ENCODE measurements around the gene STAP1. TPM values are rescaled to one million over a fixed set of nuclear protein-coding genes. Genes with fewer than 3 reads are reported as not detected.
"Not testable (repeated sequence)": the region's sequence is repeated elsewhere in the genome, so short reads cannot be mapped to it uniquely, and the experiment has no call there.

The STAP1 gene
- total and polyA plus RNA-seq, 4 donors = 0.30 TPM; not detected in 3

DNA sequence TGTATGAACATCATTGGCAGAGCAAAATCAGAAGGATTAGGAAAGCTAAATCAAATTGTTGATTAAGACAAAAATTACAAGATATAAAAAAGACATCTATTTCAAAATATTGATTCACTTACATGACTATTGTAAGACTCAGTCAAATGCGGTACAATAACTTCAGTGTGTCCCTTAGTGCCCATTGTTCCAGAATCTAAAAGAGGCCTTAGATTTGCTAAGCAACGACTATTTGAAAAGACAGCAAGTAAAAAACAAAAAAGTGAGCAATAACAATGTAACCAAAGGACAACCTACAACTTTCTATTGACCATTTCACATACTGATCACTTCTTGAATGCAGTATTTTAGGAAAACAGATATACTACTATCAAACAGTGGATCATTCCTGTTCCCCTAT, 76.8 kb downstream of the STAP1 start:
- H3K4me1 ChIP-seq (ENCODE audit: control insufficient read depth, insufficient read depth, low read length) = no peaks in the 10 kb centered on the region
- no peak for DNase-seq (ENCODE audit: low read depth in 4 of 6, low spot score in 6 of 6)
- H3K27me3 ChIP-seq (ENCODE audit: control insufficient read depth, insufficient read depth, low read length) = no peaks in the 10 kb centered on the region
- H3K4me3 ChIP-seq (ENCODE audit: low read depth, low read length) = no peak overlapping the region
- no peak overlapping the region for H3K27ac ChIP-seq (ENCODE audit: low read depth, low read length)
- no CpG with 5 or more reads among the region's 2 CpGs for WGBS (ENCODE audit: insufficient coverage)
- H3K36me3 ChIP-seq (ENCODE audit: control insufficient read depth, insufficient read depth, low read length) = peaks cover 17% of the 10 kb centered on the region
- H3K9me3 ChIP-seq (ENCODE audit: control insufficient read depth, insufficient read depth, low read length) = no peaks in the 10 kb centered on the region

- H3K36me3 ChIP-seq (ENCODE audit: control insufficient read depth, insufficient read depth, low read length) = peaks cover 15% of the 10 kb centered on the region
- H3K27me3 ChIP-seq (ENCODE audit: control insufficient read depth, insufficient read depth, low read length); H3K4me3 ChIP-seq (ENCODE audit: low read depth, low read length); H3K9me3 ChIP-seq (ENCODE audit: control insufficient read depth, insufficient read depth, low read length); H3K27ac ChIP-seq (ENCODE audit: low read depth, low read length); H3K4me1 ChIP-seq (ENCODE audit: control insufficient read depth, insufficient read depth, low read length); DNase-seq (ENCODE audit: low read depth in 4 of 6, low spot score in 6 of 6): not testable (repeated sequence)
- 95% methylated on average over 10 of the region's 30 CpGs for WGBS (ENCODE audit: insufficient coverage)
Observed at GRCh38 chr4:67636978-67637377, 78.5 kb downstream of the STAP1 start.

- 91% methylated on average over 2 of the region's 5 CpGs for WGBS (ENCODE audit: insufficient coverage)
- Histone ChIP-seq H3K4me1 (ENCODE audit: control insufficient read depth, insufficient read depth, low read length) (no peaks in the 10 kb centered on the region), H3K27ac (ENCODE audit: low read depth, low read length) (no peak overlapping the region), H3K27me3 (ENCODE audit: control insufficient read depth, insufficient read depth, low read length) (no peaks in the 10 kb centered on the region), H3K36me3 (ENCODE audit: control insufficient read depth, insufficient read depth, low read length) (peaks cover 15% of the 10 kb centered on the region), H3K4me3 (ENCODE audit: low read depth, low read length) (no peak overlapping the region), H3K9me3 (ENCODE audit: control insufficient read depth, insufficient read depth, low read length) (no peaks in the 10 kb centered on the region)
- no peak for DNase-seq (ENCODE audit: low read depth in 4 of 6, low spot score in 6 of 6)
Observed at GRCh38 chr4:67638136-67638535, 79.6 kb downstream of the STAP1 start.

DNA sequence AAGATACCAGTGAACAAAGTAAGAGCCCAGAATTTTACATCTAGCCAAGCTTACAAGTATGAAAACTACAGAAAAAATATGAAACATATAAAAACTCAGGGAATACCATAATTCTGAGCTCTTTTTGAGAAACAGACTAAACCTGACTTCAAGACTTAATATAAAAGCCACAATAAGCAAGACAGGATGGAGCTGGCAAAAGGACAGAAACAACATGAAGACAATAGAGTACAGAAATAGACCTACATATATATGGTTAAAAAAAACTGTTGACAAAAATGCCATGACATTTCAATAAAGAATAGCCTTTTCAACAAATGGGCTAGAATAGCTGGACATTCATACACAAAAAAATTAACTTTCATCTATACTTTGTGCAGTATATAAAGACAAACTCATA, 93.0 kb downstream of the STAP1 start:
- Histone ChIP-seq H3K27ac (ENCODE audit: low read depth, low read length) (no peak overlapping the region), H3K4me3 (ENCODE audit: low read depth, low read length) (no peak overlapping the region), H3K36me3 (ENCODE audit: control insufficient read depth, insufficient read depth, low read length) (peaks cover 8% of the 10 kb centered on the region), H3K4me1 (ENCODE audit: control insufficient read depth, insufficient read depth, low read length) (no peaks in the 10 kb centered on the region), H3K9me3 (ENCODE audit: control insufficient read depth, insufficient read depth, low read length) (peaks cover 1% of the 10 kb centered on the region), H3K27me3 (ENCODE audit: control insufficient read depth, insufficient read depth, low read length) (no peaks in the 10 kb centered on the region)
- DNase-seq (ENCODE audit: low read depth in 4 of 6, low spot score in 6 of 6) = no peak

Small RNA genes lying within 50 kb of the gene (small RNA-seq; reads per million reads assigned to genes)
- not detected for gene AC096720.1 (ENCODE audit: low replicate concordance)

Other genes starting within 250 kb of the STAP1 start
- 10 to 100 TPM; 35.1 to 44.6 TPM for gene CENPC, start 13.2 kb upstream of the STAP1 start, total RNA-seq
- gene CENPC, start 13.2 kb upstream of the STAP1 start, polyA plus RNA-seq (ENCODE audit: insufficient read length in 2 of 2) = 10 to 100 TPM; 14.5 to 14.9 TPM
- gene UBA6, start 142.4 kb downstream of the STAP1 start, total RNA-seq = 10 to 100 TPM; 76.6 to 91.0 TPM
- gene UBA6, start 142.4 kb downstream of the STAP1 start, polyA plus RNA-seq (ENCODE audit: insufficient read length in 2 of 2) = 10 to 100 TPM; 46.6 to 52.3 TPM
- under 1 TPM in 1 of 2 donors, not detected in 1; 0.10 TPM for gene GNRHR, start 195.7 kb downstream of the STAP1 start, total RNA-seq
- gene GNRHR, start 195.7 kb downstream of the STAP1 start, polyA plus RNA-seq (ENCODE audit: insufficient read length in 2 of 2) = 1 to 10 TPM in 1 of 2 donors, under 1 TPM in 1; 0.89 to 1.2 TPM

Data from spinal cord (tissue), 10 donors.